Spleen (tissue), 11 donors: Measurements from ENCODE around the gene SLC38A6. TPM values are rescaled to one million over a fixed set of nuclear protein-coding genes. Genes with fewer than 3 reads are reported as not detected.
"Not testable (repeated sequence)": the region's sequence is repeated elsewhere in the genome, so short reads cannot be mapped to it uniquely, and the experiment has no call there.

Source experiments
- DNase-seq: peaks from one replicate; pipeline ENCODE4 v3.0.0-alpha.2; 2020
- H3K27ac ChIP-seq, 8 donors: fragments of 200-600 bp; sonication (generic) in 7 of 8; 1 replicate in 4 of 8; 2 replicates in 4 of 8; pipeline versions ENCODE4 v1.5.0 to v1.8.0; 2016 to 2021; ENCODE audit warnings: inconsistent platforms in 4 of 8, mild to moderate bottlenecking in 4 of 8, moderate library complexity in 1 of 8
- H3K27me3 ChIP-seq, 7 donors: fragments of 200-600 bp; sonication (generic) in 6 of 7; replicated peaks in 1 of 7; 1 replicate in 4 of 7; 2 replicates in 3 of 7; pipeline versions ENCODE4 v1.5.0 to v1.8.0; 2016 to 2021; ENCODE audit warnings: inconsistent platforms in 3 of 7, mild to moderate bottlenecking in 1 of 7
- H3K36me3 ChIP-seq, 6 donors: fragments of 200-600 bp; sonication (generic) in 5 of 6; 1 replicate in 4 of 6; 2 replicates in 2 of 6; pipeline versions ENCODE4 v1.5.0 to v1.8.0; 2016 to 2021; ENCODE audit warnings: inconsistent platforms in 2 of 6
- H3K4me1 ChIP-seq, 6 donors: fragments of 200-600 bp; sonication (generic) in 5 of 6; 1 replicate in 3 of 6; 2 replicates in 3 of 6; pipeline versions ENCODE4 v1.5.0 to v1.8.0; 2016 to 2021; ENCODE audit warnings: inconsistent platforms in 3 of 6
- H3K4me3 ChIP-seq, 8 donors: fragments of 200-600 bp; sonication (generic) in 7 of 8; 1 replicate in 4 of 8; 2 replicates in 4 of 8; pipeline versions ENCODE4 v1.5.0 to v1.8.0; 2016 to 2021; ENCODE audit warnings: inconsistent platforms in 4 of 8, mild to moderate bottlenecking in 4 of 8, moderate library complexity in 2 of 8
- H3K9me3 ChIP-seq, 8 donors: fragments of 200-600 bp; sonication (generic) in 7 of 8; 1 replicate in 4 of 8; 2 replicates in 4 of 8; pipeline versions ENCODE4 v1.5.0 to v1.8.0; 2016 to 2021; ENCODE audit warnings: inconsistent platforms in 4 of 8
- POLR2A ChIP-seq, 3 donors: fragments of 450-650 bp; IDR thresholded peaks; one replicate each; pipeline ENCODE4 v1.5.1; 2017; ENCODE audit warnings: antibody characterized with exemption in 3 of 3, mild to moderate bottlenecking in 1 of 3
- POLR2AphosphoS5 ChIP-seq, 3 donors: sonication (generic); formaldehyde crosslinking; IDR thresholded peaks; one replicate each; pipeline ENCODE4 v1.5.1; 2017; ENCODE audit warnings: antibody characterized with exemption in 3 of 3
- WGBS, 5 donors: extraction: QIAGEN DNeasy Blood & Tissue Kit in 3 of 5; methylation state at CpG; one replicate each; pipeline versions ENCODE4 v1.1.5 to v1.1.7; 2013 to 2018; 5-methylcytosine and 5-hydroxymethylcytosine counted together
- intact Hi-C: fragments of 100-400 bp; cut with DNase I; formaldehyde crosslinking; loops from one replicate; pipeline ENCODE4 v1.15.0; 2023; ENCODE audit warnings: low total_unique reads
- polyA plus RNA-seq, 3 donors: library from polyadenylated mRNA; stranded (reverse); fragments of 200-250 nt; gene quantifications; one replicate each; pipeline ENCODE4 v1.2.1, GENCODE V29; 2013
- total RNA-seq, 7 donors: library from RNA; depleted of rRNA in 3 of 7; stranded (reverse); fragments of >200 nt in 3 of 7; fragmentation: NEBNext Ultra II Directional in 4 of 7; extraction: Animal tissue kit (Norgen Biotek cat#: 25700) in 4 of 7; gene quantifications; one replicate each; pipeline versions ENCODE4 v1.1.0 to v1.2.1, GENCODE V29; 2016 to 2021
- TF ChIP-seq, protein P1 (sequence below), 11 experiments: fragments of 200-600 bp in 7 of 11; fragments of 450-650 bp in 4 of 11; sonication (generic) in 4 of 11; IDR thresholded peaks in 8 of 11; conservative IDR thresholded peaks in 3 of 11; 1 replicate in 7 of 11; 2 replicates in 4 of 11; pipeline versions ENCODE4 v1.4.0 to v1.8.0; 2016 to 2021; ENCODE audit warnings: antibody characterized with exemption in 11 of 11, inconsistent platforms in 4 of 11, mild to moderate bottlenecking in 1 of 11
- donor health status: healthy with polysubstance abuse.
- donor health status: DM: no; HTN: no; CAD: no; lungs with moderate emphysema.
- donor health status: DM: no; HTN: no; CAD: no.
- donor health status: Bipolar disorder and iron deficiency.
- donor health status: healthy.
- donor health status: DM: no; HTN: no; CAD: no.
- donor health status: DM: yes; HTN: yes; CAD: no.

Gene SLC38A6
- total and polyA plus RNA-seq, 10 donors, result 9.5 to 34.2 (median 17.5) TPM

DNA sequence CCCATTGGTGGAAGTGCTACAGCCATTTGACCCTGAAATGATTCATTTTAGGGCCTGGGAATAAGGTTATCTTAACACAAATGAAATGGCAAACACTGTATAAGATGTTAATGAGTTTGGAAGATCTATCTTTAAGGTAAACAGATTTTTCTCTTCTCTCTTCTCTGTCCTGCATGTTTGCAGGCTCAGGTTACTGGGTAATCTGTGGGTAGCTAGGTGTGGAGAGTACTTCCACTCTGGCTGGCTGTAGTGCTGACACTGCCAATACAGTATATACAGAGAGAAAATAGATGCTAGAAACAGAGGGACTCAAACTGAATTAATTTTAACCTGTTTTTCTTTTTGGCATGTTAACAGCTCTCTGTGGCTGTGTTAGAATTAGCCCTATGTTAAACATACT, 84.6 kb downstream of the SLC38A6 start:
- intact Hi-C loops, result no loop called here

DNA sequence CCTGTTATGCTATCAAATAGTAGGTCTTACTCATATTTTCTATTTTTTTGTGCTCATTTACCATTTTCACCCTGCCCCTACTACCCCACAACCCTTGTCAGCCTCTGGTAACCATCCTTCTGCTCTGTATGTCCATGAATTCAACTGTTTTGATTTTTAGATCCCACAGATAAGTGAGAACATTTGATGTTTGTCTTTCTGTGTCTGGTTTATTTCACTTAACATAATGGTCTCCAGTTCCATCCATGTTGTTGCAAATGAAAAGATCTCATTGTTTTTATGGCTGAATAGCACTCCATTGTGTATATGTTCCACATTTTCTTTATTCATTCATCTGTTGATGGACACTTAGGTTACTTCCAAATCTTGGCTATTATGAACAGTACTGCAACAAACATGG, 91.4 kb downstream of the SLC38A6 start:
- H3K9me3 ChIP-seq, DNase-seq, intact Hi-C loops, H3K27ac ChIP-seq, H3K36me3 ChIP-seq, H3K27me3 ChIP-seq, H3K4me3 ChIP-seq, H3K4me1 ChIP-seq: not testable (repeated sequence)

More for the DNA sequence above, 84.6 kb downstream of the SLC38A6 start:
- TF ChIP-seq, protein P1, sequence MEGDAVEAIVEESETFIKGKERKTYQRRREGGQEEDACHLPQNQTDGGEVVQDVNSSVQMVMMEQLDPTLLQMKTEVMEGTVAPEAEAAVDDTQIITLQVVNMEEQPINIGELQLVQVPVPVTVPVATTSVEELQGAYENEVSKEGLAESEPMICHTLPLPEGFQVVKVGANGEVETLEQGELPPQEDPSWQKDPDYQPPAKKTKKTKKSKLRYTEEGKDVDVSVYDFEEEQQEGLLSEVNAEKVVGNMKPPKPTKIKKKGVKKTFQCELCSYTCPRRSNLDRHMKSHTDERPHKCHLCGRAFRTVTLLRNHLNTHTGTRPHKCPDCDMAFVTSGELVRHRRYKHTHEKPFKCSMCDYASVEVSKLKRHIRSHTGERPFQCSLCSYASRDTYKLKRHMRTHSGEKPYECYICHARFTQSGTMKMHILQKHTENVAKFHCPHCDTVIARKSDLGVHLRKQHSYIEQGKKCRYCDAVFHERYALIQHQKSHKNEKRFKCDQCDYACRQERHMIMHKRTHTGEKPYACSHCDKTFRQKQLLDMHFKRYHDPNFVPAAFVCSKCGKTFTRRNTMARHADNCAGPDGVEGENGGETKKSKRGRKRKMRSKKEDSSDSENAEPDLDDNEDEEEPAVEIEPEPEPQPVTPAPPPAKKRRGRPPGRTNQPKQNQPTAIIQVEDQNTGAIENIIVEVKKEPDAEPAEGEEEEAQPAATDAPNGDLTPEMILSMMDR (IDR thresholded peaks at IDR 0.05 in 8 of 11, conservative IDR thresholded peaks at IDR 0.05 in 3 of 11), result no peak
- no peak for TF ChIP-seq POLR2A (IDR thresholded peaks at IDR 0.05)
- no peak for TF ChIP-seq POLR2AphosphoS5 (IDR thresholded peaks at IDR 0.05)
- Histone ChIP-seq H3K4me1 (no peaks in the 10 kb centered on the region), H3K27me3 (no peaks in the 10 kb centered on the region), H3K4me3 (no peak overlapping the region), H3K9me3 (no peaks in the 10 kb centered on the region), H3K36me3 (peaks cover 0 to 6% (median 0%) of the 10 kb centered on the region in 6 donors), H3K27ac (no peak overlapping the region)
- no peak for DNase-seq

DNA sequence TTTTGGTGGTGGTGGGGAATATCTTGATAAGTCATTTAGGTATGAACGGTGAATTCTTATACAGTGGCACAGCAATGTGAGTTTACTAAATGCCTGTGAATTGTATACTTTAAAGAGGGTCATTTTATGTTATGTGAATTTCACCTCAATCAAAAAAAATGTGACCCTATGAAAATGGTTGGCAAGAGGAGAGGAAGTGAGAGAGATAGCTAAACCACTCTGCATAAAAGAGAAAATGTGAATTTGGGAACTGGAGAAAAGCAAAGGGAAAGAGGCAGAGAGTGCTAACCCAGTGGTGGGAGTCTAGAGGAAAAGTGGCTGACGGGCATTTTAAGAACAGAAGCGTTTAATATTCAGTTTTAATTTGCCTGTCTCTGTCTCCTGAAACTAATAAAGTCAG, 93.8 kb downstream of the SLC38A6 start:
- DNase-seq, result no peak
- H3K4me1 ChIP-seq, result no peaks in the 10 kb centered on the region
- H3K4me3 ChIP-seq, result no peak overlapping the region
- no peaks in the 10 kb centered on the region for H3K9me3 ChIP-seq
- H3K27me3 ChIP-seq, result no peaks in the 10 kb centered on the region
- intact Hi-C loops, result no loop called here
- H3K27ac ChIP-seq, result no peak overlapping the region
- 82 to 90% (median 86%) methylated on average over 3 of the region's 3 CpGs for WGBS, 5 donors
- TF ChIP-seq, protein P1 (IDR thresholded peaks at IDR 0.05 in 8 of 11, conservative IDR thresholded peaks at IDR 0.05 in 3 of 11), result no peak
- TF ChIP-seq POLR2A (IDR thresholded peaks at IDR 0.05), result no peak
- no peak for TF ChIP-seq POLR2AphosphoS5 (IDR thresholded peaks at IDR 0.05)
- peaks cover 0 to 8% (median 0%) of the 10 kb centered on the region in 6 donors for H3K36me3 ChIP-seq

DNA sequence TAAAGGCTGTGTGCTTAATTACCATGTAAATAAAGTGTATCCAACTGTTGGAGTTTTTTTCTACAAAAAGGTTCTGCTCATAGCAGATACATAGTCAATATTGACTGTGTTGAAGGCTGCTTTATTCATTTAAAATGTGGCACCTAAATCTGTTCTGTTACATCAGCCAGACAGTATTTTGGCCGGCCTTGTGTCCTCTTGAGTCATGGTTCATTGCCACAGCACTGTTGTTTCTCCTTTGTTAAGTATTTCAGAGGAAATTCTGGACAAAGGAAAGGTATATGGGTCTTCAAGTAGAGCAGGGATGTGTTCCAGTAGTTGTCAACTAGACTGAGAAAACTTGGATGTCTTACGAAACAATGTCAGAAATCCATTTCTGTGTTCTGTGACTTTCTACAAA, 95.5 kb downstream of the SLC38A6 start:
- Histone ChIP-seq H3K4me1 (no peaks in the 10 kb centered on the region), H3K27ac (no peak overlapping the region), H3K27me3 (no peaks in the 10 kb centered on the region), H3K9me3 (no peaks in the 10 kb centered on the region), H3K36me3 (peaks cover 0 to 8% (median 0%) of the 10 kb centered on the region in 6 donors), H3K4me3 (no peak overlapping the region)
- WGBS, 5 donors, result 81 to 87% (median 87%) methylated on average over 2 of the region's 2 CpGs
- TF ChIP-seq, protein P1 (IDR thresholded peaks at IDR 0.05 in 8 of 11, conservative IDR thresholded peaks at IDR 0.05 in 3 of 11), result no peak
- TF ChIP-seq POLR2AphosphoS5 (IDR thresholded peaks at IDR 0.05) (no peak), POLR2A (IDR thresholded peaks at IDR 0.05) (no peak)
- intact Hi-C loops, result no loop called here
- DNase-seq, result no peak

DNA sequence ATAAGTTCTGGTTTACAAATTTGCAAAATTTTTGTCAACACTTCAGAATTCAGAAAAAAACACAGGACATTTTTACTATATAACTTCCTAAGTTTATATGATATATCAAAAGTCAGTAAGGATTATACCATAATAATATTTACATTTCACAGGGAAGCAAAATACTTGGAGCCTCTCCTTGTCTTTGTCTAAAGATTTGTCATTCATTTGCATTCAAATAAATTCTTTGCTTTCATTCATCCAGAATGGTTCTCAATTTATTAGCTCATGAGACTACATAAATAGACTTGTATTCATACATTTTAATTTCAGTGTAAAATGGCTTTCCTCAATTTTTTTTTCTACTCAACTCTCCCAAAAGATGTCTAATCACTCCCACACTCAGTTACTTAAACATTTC, 96.4 kb downstream of the SLC38A6 start:
- Histone ChIP-seq H3K4me1 (no peaks in the 10 kb centered on the region), H3K36me3 (peaks cover 0 to 8% (median 0%) of the 10 kb centered on the region in 6 donors), H3K9me3 (no peaks in the 10 kb centered on the region), H3K4me3 (no peak overlapping the region), H3K27me3 (no peaks in the 10 kb centered on the region), H3K27ac (no peak overlapping the region)
- DNase-seq, result no peak
- TF ChIP-seq POLR2A (IDR thresholded peaks at IDR 0.05), result no peak
- TF ChIP-seq POLR2AphosphoS5 (IDR thresholded peaks at IDR 0.05), result no peak
- TF ChIP-seq, protein P1 (IDR thresholded peaks at IDR 0.05 in 8 of 11, conservative IDR thresholded peaks at IDR 0.05 in 3 of 11), result no peak
- intact Hi-C loops, result no loop called here
